Measurements from ENCODE around the gene KDELR3.

The KDELR3 gene

GRCh38 chr22:38481871-38482332 is 14.0 kb downstream of the KDELR3 start:
- H3K4me3 ChIP-seq (replicated peaks in 1 of 2; ENCODE audit: low read depth in 2 of 2, low read length in 2 of 2): no peak overlapping the region
- no peak for TF ChIP-seq CTCF (IDR thresholded peaks at IDR 0.05; ENCODE audit: low read depth, low read length)
- DNase-seq (ENCODE audit: low read depth in 2 of 2): no peak

GRCh38 chr22:38482662-38483308 is 14.9 kb downstream of the KDELR3 start:
- no peak overlapping the region for H3K4me3 ChIP-seq (replicated peaks in 1 of 2; ENCODE audit: low read depth in 2 of 2, low read length in 2 of 2)
- DNase-seq (ENCODE audit: low read depth in 2 of 2): no peak
- no peak for TF ChIP-seq CTCF (IDR thresholded peaks at IDR 0.05; ENCODE audit: low read depth, low read length)

GRCh38 chr22:38484244-38484643 is 16.3 kb downstream of the KDELR3 start:
- no peak for TF ChIP-seq CTCF (IDR thresholded peaks at IDR 0.05; ENCODE audit: low read depth, low read length)
- no peak overlapping the region for H3K4me3 ChIP-seq (replicated peaks in 1 of 2; ENCODE audit: low read depth in 2 of 2, low read length in 2 of 2)
- no peak for DNase-seq (ENCODE audit: low read depth in 2 of 2)

- no peak overlapping the region for H3K4me3 ChIP-seq (replicated peaks in 1 of 2; ENCODE audit: low read depth in 2 of 2, low read length in 2 of 2)
- no peak for TF ChIP-seq CTCF (IDR thresholded peaks at IDR 0.05; ENCODE audit: low read depth, low read length)
- no peak for DNase-seq (ENCODE audit: low read depth in 2 of 2)
These were observed 17.9 kb downstream of the KDELR3 start for GRCh38 chr22:38485783-38486182.

- H3K4me3 ChIP-seq (replicated peaks in 1 of 2; ENCODE audit: low read depth in 2 of 2, low read length in 2 of 2): no peak overlapping the region
- DNase-seq (ENCODE audit: low read depth in 2 of 2): no peak
- no peak for TF ChIP-seq CTCF (IDR thresholded peaks at IDR 0.05; ENCODE audit: low read depth, low read length)
These were observed 20.1 kb downstream of the KDELR3 start for GRCh38 chr22:38487946-38488345.

GRCh38 chr22:38489142-38489541 is 21.2 kb downstream of the KDELR3 start:
- no peak for TF ChIP-seq CTCF (IDR thresholded peaks at IDR 0.05; ENCODE audit: low read depth, low read length)
- H3K4me3 ChIP-seq (replicated peaks in 1 of 2; ENCODE audit: low read depth in 2 of 2, low read length in 2 of 2): no peak overlapping the region
- no peak for DNase-seq (ENCODE audit: low read depth in 2 of 2)
